HTERT RPE-1 (cell line): ENCODE results near the gene ERG.

Experiments used
- in situ Hi-C: fragments of 300-500 bp; cut with MboI; formaldehyde crosslinking; loops from 4 replicates; pipeline ENCODE4 v1.14.3; 2020; ENCODE audit warnings: low sequenced_read_pairs

The ERG gene

DNA sequence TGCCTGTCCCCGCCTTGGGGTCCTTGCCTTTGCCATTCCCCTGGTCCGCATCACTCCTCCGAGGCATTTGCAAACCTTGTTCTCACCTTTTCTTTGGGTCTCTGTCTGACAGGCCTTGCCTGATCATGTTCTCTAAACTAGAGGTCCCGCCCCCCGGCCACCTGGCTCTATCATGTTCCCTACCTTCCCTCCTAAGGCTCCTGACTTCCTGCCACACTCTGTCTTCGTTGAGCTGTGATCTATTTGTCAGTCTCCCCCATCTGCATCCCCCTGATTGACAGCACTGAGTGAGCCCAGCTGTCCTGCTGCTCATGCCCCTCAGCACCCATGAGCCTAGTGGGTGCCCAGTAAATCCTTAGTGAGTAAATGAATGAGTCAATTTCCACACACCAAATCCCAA lies 22.8 kb downstream of the ERG start:
- in situ Hi-C loops = no loop called here

DNA sequence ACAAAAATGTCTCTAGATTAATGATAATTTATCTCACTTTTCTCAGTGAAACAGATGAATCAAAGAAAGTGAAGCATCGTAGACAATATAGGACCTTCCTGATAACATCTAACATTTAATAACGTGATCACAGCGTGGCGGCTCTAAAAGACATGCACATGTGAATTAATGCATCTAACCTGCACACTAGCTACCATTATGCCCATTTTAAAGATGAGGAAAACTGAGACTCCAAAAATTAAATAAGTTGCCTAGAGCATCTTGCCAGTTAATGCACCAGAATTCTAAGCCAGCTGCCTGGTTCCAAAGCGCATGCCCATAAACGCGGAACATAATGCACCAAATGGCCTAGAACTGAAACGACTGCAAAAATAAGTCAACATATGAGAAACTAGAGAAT lies 23.5 kb downstream of the ERG start:
- in situ Hi-C loops = no loop called here

DNA sequence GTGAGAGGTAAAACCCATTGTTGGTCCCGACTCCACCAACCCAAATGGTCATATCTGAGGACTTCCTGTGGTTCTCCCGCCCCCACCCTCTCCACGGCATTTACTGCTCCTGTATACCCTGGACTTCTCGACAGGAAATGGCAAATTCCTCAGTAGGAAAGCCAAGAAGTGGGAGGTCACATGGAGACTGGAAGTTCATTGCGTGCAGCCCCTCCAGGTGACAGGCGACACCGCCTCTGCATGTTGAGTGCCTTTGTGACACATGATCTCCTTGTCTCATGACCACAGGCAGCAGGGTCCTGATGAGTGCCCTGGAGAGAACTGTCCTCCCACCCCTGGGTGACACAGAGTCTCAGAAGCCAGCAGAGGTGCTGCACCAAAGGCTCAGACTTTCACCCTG lies 24.2 kb downstream of the ERG start:
- in situ Hi-C loops = no loop called here

DNA sequence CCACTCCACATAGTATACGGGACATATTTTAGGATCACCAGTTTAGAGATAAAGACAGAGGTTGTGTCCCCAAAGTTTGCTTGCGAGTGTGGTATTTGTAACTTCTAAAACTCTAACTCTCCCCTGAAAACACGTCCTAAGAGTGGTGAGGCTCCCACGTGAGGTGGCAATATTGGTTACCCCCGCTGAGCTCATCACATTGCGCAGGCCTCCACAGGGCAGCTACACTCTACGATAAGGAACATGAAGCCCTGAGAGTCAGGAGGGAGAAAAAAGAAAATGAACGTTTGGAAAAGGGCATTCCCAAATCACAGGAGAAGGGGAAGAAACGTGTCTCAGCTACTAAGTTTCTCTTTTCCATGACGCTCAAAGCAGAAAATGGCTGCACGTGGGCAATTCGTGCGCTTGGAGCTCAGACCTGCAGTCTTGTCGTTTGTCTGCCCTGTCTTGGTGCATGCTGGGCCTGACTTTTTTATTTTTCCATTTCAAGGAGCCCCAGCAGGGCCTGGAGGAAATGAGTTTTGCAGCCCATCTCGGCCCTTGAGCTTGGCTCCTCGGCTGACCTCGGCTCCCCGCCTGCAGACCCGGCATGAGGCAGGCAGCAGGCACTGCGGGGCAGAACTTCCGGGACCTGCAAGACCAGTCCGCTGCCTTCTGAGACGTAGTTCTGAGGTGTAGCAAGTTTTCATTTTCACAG lies 25.7 kb downstream of the ERG start:
- in situ Hi-C loops = no loop called here

DNA sequence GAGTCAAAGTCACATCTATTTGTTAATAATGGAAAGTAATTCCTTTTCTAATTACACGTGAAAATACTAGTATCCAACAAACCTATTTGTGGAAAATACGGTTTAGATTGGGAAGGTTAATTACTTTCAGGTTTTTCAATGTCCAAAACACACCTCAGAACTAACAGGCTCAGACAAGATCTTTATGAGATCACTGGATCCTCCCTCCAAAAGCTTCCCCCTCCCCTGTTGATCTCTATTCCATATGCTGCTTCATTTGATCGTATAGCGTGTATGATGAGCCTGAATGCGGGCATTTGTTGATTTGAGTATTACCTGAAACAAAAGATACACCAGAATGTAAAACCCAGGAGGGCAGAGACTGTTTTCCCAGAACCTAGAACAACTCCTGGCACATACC lies 26.5 kb downstream of the ERG start:
- in situ Hi-C loops = no loop called here

DNA sequence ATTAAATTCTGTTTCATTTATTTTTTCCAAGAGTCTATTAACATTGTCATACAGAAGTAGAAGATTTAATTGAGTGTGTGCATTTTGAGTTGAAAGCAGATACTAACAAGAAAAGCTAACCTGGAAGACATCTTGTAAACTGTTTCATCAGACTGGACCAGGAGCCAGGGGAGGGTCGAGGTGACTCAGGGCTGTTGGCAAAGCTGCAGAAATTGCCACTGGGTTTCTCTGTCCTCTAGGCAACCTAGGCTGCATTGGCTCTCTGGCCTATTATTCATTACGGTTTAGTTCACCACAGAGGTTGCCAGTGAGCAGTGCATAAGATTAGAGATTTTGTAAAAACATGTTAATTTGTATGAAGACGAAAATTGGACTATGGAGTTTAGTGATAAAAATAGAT lies 27.5 kb downstream of the ERG start:
- in situ Hi-C loops = no loop called here

DNA sequence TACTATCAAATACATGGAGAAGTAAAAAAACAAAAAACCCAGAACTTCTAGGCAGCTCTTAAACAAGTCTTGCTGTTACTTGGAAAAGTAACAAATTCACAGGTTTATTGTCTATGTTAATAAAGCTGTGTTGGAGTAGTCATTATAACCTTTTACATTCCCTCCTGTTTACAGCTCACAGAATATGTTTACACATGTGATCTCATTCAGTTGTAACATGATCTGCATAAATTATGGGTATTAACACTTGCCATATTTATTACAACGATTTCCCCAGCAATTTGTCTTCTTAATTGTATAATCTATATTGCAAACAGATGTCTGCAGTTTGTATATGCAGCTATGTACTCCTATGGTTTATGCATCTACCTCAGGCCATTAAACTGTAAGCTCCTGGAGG lies 28.6 kb downstream of the ERG start:
- in situ Hi-C loops = no loop called here

DNA sequence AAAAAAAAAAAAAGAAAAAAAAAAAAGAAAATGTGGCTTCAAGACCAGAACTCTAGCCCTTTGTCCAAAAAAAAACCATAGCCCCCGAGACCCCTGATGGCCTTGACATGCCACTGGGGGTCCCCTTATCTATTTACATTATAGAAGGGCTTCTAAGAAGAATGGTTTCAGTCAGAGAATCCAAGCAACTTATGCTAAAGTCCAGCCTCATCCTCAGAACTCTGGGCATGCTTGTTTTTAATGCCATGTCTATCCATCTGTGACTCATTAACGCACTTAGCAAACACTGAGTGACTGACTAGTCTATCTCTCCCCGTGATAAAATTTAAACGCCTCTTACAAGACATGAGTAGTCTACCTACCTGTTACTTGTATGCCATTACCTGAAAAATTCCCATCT lies 29.3 kb downstream of the ERG start:
- in situ Hi-C loops = no loop called here

DNA sequence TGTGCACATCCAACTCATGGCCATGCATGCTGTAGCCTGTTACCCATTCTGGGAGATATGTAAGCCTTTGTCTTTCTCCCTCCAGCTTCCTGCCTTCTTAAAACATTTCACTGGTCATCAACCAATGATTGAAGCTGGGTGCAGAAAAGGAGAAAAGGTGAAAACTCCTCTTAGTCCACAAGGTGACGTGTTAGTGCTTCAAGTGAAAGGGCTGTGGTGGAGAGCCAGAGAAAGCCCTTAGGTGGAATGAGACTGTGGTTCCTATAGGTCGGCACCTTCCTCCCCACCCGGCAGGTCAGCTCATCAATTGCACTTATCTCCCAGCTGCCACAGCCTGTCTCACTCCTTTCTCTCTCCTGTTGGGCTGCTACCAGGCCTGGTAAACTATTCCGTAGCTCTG lies 30.4 kb downstream of the ERG start:
- in situ Hi-C loops = no loop called here

DNA sequence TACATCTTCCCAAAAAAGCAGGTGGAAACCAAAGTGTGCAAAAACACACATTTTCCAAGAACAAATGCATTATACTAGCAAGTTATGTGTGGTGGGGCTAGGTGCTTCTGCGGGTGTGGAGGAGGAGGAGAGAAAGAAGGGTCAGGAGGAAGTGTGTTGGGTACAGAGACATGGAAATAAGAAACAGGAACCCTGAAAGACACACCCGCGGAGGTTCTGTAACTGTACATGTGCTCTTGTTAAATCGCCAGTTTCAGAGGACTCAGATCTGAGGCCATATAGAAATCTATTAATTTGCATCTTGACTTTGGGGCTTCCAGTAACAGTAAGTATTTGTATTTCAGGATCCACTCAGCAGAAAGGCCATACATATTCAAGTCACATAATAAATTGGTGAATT lies 30.9 kb downstream of the ERG start:
- in situ Hi-C loops = no loop called here

DNA sequence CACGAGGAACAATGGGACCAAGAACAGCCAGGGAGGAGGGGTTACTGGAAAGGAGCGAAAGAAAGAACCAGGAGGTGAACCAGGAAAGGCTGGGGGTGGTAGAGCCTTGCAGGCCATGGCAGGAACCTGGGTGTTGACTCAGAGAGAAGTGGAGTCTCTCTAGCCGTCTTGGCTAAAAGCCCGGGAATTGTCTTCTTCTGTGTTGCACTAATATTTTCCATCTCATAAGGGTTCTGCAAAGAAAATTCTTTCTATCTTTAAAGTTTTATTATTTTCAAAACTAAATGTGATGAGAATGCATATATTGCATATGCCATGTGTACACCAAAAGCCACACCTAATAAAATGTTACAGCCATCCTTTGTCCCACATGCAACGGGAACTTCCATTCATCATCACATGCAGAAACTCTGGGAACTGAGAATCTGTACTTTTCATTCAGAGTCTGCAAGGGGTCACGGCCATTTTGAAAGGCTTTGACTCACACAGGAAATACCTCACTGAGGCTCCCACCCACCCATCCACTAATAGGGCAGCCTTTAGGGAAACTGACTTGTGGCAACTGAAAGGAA lies 38.0 kb downstream of the ERG start:
- in situ Hi-C loops = no loop called here

DNA sequence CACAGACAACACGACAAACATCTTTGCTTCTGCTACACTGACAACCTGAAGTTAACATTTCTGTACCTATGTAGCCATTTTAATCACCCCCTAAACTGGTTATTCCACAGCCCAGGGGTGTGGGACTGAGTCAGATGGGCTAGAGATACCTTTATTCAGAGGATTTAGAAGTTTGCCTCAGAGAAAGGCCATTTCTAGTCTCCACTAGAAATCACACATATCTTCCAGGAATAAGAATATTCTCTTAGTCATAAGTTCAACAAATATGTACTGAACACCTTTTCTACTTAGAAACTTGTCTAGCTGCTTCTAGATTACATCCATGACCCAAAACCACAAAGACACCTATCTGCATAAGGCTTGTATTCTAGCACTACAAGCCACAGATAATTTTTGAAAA lies 38.8 kb downstream of the ERG start:
- in situ Hi-C loops = no loop called here

DNA sequence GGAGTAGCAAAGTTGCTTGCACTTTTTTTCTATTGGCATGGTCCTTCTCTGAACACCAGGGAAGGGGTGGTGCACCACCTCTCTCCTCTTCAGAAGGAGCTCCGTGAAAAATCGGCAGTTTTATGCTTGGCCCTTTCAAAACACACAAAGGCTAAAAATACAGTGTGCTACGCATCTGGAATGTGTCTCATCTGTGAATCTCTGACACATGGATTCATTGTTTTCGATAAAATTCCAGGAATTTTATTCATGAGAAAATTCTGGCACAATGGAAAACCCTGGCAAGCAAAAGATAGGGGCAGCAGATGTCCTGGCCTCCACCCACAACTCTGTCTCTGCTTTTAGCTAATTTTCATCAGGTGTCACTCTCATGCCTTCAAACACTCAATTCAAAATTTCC lies 42.9 kb downstream of the ERG start:
- in situ Hi-C loops = no loop called here

DNA sequence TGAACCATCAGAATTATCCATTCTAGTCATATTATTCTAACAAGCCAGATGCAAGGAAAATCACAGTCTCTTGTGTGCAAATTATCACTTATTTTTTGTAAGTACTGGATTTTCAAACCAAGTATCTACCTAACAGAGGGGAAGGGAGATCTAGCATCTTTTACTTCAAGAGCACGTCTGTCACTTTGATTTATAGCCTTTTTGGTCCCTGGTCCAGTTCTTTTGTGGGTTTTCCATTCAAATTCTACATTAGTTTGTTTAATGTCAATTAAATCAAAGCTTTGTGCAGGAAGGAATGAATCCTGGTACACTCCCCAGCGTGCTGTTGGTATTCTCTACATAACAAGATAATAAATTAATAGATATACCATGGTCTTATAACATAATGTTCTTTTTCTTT lies 43.6 kb downstream of the ERG start:
- in situ Hi-C loops = no loop called here

DNA sequence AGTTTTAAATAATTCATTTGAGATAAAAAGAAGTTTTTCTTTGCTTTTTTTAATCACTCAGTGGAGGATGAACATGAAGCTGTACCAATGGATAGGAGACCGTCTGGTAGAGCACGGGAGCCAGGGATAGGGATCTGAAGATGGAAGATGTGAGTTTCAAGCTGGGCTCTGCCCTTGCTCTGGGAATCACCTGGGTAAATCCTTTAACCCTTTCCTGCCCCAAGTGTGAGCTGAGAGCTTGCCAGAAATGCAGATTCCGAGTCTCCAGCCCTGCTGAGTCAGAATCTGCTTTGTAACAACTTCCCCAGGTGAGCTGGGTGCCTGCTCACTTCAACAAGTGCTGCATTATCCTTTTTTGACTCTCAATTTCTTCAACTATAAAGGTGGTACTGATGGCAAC lies 44.1 kb downstream of the ERG start:
- in situ Hi-C loops = no loop called here

DNA sequence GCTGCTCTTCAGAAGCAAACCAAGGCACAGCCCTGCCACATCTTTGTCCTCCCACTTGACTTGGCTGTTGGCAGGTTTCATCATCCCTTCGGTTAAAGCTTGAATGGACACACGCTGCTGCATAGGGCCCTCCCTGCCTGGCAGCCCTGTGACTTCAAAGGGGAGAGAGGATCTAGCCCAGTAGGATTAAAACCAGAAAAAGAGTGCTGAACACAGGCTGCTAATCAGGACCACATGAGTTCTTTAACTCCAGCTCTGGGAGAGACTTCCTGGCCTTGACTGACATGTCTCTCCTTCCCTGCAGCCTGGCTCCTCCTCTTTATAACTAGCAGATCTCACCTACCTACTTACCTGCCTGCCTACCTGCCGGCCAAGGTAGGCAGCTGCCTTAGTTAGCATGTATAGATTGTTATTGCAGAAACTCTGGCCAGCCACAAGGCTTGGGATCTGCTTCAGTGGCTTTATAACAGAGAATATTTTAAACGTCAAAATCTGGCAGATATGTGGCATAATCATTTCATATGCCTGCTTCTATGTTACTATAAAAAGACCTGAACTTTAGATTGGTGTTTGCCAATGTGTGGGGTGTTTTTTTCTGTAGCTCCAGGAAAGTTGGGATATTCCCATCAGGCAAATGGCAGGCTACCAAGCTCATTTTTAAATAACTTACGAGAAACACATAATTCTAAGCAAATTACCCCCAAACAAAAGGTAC lies 49.4 kb downstream of the ERG start:
- in situ Hi-C loops = no loop called here

DNA sequence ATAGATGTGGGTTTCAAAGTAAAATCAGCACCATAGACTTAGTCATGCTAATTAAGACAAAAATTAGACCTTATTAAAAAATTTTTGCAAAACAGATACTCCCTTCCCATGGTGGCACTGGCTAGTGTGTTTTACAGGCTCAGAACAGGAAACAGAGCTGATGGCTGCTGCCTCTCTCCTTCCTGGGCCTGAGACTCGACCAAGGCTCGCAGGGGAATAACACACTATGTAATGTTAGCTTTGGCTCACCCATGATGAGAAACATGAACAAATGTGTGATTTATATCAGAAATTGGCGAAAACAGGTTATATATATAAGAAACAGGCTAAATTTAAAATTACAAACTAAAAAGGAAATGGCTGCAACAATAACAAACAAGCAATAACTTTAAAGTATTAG lies 50.7 kb downstream of the ERG start:
- in situ Hi-C loops = no loop called here

DNA sequence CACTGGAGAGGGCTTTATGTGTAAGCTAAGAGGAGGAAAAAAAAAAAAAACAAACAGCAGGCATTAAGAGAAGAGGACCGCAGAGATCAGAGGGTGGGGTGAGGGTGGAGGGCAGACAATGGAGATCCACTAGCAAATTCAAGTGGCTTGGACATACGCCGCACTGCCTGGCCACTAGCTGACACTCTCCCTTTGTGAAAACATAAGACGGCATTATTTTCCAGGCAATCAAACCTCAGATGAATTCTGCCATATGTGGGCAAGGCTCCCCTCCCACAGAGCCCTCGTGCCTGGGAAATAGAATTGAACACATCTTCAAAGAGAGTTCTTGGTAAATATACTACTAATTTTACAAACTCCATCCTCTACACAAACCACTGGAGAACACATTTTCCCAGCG lies 53.6 kb downstream of the ERG start:
- in situ Hi-C loops = no loop called here

DNA sequence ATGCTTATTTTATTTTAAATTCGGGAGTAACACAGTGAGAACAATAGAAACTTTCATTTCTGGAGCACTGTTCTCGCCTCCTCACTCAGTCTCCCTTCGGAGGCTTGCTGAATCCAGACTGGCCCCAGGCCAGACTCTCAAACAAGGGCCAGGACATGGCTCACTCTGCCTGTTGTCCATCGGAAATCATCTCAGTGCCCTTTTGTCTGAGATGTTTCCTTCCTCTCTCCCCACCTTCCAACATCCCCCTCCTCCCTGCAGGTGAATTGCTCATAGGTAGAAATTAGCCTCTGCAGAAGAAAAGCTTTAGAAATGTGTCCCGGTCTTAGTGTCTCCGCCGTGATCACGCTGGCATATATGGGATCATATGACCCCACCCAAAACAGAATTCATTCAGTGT lies 55.2 kb downstream of the ERG start:
- in situ Hi-C loops = no loop called here

DNA sequence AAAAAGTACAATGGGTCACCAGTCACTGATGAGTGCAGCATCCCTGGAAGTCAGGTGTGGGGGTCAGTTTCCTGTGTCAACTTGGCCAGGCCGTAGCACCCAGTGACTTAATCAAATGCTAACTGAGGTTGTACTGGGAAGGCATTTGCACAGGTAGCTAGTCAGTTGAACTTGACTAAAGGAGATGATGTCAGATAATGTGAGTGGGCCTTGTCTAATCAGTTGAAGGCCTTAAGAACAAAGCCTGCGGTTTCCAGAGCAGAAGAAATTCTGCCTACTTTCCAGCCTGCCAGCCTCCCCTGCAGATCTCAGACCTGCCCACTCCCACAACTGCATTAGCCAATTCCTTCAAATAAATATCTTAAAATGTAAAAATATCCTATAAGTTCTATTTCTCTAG lies 57.1 kb downstream of the ERG start:
- in situ Hi-C loops = no loop called here

DNA sequence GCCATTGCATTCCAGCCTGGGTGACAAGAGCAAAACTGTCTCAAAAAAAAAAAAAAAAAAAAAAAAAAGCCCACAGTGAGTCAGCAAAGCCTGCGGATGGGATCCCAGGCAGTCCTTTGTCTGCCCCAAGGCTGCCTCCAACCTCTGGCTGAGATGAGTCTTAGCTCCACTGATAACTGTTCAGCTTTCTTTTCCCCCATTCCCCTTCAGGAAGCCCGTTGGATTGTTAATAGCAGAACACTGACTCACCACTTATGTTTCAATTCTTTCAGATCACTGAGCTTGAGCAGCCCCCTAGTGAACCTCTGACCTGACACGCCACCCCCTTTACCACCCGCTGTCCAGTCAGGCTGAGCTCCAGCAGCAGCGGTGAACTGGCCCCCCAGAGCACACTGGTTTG lies 57.5 kb downstream of the ERG start:
- in situ Hi-C loops = no loop called here

DNA sequence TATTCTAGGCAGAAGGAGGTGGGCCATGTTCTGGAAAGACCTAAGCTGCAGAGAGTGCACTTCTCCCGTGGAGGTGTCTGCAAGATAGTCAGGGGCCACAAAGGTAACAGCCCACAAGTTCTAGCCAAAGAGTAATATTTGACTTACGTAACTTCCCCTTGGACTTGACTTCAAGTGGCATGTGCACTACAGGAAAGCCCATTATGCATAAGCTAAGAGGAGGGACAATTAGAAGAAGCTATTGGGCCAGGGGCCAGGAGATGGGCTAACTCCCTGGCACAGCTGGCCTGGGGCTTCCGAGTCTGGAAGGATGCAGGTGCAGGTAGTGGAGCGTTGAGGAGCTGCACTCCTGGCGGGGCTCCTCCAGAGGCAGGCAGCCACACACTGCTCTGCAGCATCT lies 58.3 kb downstream of the ERG start:
- in situ Hi-C loops = no loop called here

DNA sequence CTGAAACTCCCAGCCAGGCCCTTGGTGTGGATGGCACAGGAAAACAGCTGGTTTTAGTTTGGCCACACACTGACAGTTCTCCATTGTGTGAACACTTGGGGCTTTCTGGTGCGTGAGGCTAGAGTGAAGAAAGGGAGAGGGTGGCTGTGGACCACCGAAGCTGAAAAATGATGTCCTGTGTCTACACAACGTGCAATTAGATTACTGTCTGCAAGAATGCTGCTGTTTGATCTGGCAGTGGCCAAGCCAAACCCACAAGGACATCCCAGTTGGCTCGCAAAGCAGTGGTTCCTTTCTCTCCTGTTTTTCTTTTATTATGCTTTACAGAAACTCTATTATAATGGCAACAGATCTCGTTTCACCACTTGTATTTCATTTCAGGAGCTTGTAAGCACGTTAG lies 58.9 kb downstream of the ERG start:
- in situ Hi-C loops = no loop called here
